ENCODE results near the gene KIF17.

DNA sequence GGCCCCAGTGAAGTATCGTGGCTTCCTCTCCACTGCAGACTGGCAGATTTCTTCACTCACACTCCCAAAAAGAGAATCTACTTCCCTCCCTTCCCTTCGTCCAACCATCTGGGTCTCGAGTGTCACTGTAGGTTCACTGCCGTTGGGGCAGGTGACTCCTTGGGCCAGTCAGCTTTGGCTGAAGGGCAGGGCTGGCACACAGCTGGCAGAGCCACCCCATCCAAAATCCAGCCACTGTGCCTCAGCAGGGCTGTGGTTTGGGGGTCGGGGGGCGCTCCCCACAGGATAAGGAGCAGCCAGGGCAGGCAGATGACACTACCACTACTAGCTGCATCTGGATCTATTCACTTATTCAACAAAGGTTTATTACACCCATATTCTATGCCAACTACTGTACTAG is 74.7 kb downstream of the KIF17 start:
- TF ChIP-seq, protein P1, sequence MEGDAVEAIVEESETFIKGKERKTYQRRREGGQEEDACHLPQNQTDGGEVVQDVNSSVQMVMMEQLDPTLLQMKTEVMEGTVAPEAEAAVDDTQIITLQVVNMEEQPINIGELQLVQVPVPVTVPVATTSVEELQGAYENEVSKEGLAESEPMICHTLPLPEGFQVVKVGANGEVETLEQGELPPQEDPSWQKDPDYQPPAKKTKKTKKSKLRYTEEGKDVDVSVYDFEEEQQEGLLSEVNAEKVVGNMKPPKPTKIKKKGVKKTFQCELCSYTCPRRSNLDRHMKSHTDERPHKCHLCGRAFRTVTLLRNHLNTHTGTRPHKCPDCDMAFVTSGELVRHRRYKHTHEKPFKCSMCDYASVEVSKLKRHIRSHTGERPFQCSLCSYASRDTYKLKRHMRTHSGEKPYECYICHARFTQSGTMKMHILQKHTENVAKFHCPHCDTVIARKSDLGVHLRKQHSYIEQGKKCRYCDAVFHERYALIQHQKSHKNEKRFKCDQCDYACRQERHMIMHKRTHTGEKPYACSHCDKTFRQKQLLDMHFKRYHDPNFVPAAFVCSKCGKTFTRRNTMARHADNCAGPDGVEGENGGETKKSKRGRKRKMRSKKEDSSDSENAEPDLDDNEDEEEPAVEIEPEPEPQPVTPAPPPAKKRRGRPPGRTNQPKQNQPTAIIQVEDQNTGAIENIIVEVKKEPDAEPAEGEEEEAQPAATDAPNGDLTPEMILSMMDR (IDR thresholded peaks at IDR 0.05; ENCODE audit: insufficient read depth, low read depth, low read length) = no peak
- TF ChIP-seq EZH2 (IDR thresholded peaks at IDR 0.05; ENCODE audit: insufficient read depth, low read length) = no peak
